HFF-Myc (cell line): ENCODE measurements around the gene IQSEC1.

Experiments used
- DNase-seq: peaks from one replicate; pipeline ENCODE4 v3.0.0-alpha.2; 2011; ENCODE audit warnings: low read depth; ENCODE audit errors: extremely low read depth
- H3K4me3 ChIP-seq: replicated peaks from 2 replicates; pipeline ENCODE4 v1.5.1; 2011; ENCODE audit warnings: low read depth, mild to moderate bottlenecking, control low read depth, low read length
- CTCF ChIP-seq: IDR thresholded peaks from 2 replicates; pipeline ENCODE4 v1.5.1; 2012; ENCODE audit warnings: mild to moderate bottlenecking, low read depth, low read length, control low read depth; ENCODE audit errors: missing control alignments

Gene IQSEC1

GRCh38 chr3:12956316-12956660 lies 116.9 kb downstream of the IQSEC1 start:
- no peak for TF ChIP-seq CTCF
- no peak overlapping the region for H3K4me3 ChIP-seq
- DNase-seq: no peak

GRCh38 chr3:12955651-12956315 lies 117.4 kb downstream of the IQSEC1 start:
- no peak overlapping the region for H3K4me3 ChIP-seq
- no peak for TF ChIP-seq CTCF
- DNase-seq: no peak

- no peak for DNase-seq
- no peak overlapping the region for H3K4me3 ChIP-seq
- no peak for TF ChIP-seq CTCF
Measured at GRCh38 chr3:12954891-12955650, 118.2 kb downstream of the IQSEC1 start.

- DNase-seq: no peak
- no peak for TF ChIP-seq CTCF
- no peak overlapping the region for H3K4me3 ChIP-seq
Measured at GRCh38 chr3:12954180-12954579, 119.0 kb downstream of the IQSEC1 start.

GRCh38 chr3:12953201-12953995 lies 119.8 kb downstream of the IQSEC1 start:
- no peak for TF ChIP-seq CTCF
- DNase-seq: no peak
- no peak overlapping the region for H3K4me3 ChIP-seq

- no peak for TF ChIP-seq CTCF
- DNase-seq: no peak
- H3K4me3 ChIP-seq: no peak overlapping the region
Measured at GRCh38 chr3:12952343-12953200, 120.7 kb downstream of the IQSEC1 start.
